ENCODE measurements around the gene SERPINE3.

SERPINE3 gene

GRCh38 chr13:51326777-51327176 lies 12.7 kb upstream of the SERPINE3 start:
- H3K27me3 ChIP-seq (ENCODE audit: insufficient read depth, poor library complexity, severe bottlenecking) = no peaks in the 10 kb centered on the region
- TF ChIP-seq POLR2AphosphoS5 (IDR thresholded peaks at IDR 0.05; ENCODE audit: low read depth) (no peak), GABPA (IDR thresholded peaks at IDR 0.05; ENCODE audit: low read depth) (no peak), CTCF (IDR thresholded peaks at IDR 0.05; ENCODE audit: insufficient read depth, low read length) (no peak), REST (IDR thresholded peaks at IDR 0.05; ENCODE audit: insufficient replicate concordance, low read depth) (no peak), SPI1 (IDR thresholded peaks at IDR 0.05; ENCODE audit: borderline replicate concordance, low read depth) (no peak)
- DNase-seq (ENCODE audit: low read depth in 1 of 2, low spot score in 1 of 2) = no peak
- no peak overlapping the region for H3K4me3 ChIP-seq (replicated peaks; ENCODE audit: insufficient read depth, low read length)
- H3K27ac ChIP-seq (replicated peaks) = no peak overlapping the region

- H3K27me3 ChIP-seq (ENCODE audit: insufficient read depth, poor library complexity, severe bottlenecking) = no peaks in the 10 kb centered on the region
- DNase-seq (ENCODE audit: low read depth in 1 of 2, low spot score in 1 of 2) = peak in 1 of 2 experiments; percentile 26
- no peak overlapping the region for H3K27ac ChIP-seq (replicated peaks)
- H3K4me3 ChIP-seq (replicated peaks; ENCODE audit: insufficient read depth, low read length) = no peak overlapping the region
- no peak for TF ChIP-seq SPI1 (IDR thresholded peaks at IDR 0.05; ENCODE audit: borderline replicate concordance, low read depth)
- TF ChIP-seq POLR2AphosphoS5 (IDR thresholded peaks at IDR 0.05; ENCODE audit: low read depth) = no peak
- no peak for TF ChIP-seq REST (IDR thresholded peaks at IDR 0.05; ENCODE audit: insufficient replicate concordance, low read depth)
- TF ChIP-seq GABPA (IDR thresholded peaks at IDR 0.05; ENCODE audit: low read depth) = no peak
- TF ChIP-seq CTCF (IDR thresholded peaks at IDR 0.05; ENCODE audit: insufficient read depth, low read length) = no peak
These were observed 11.5 kb upstream of the SERPINE3 start for GRCh38 chr13:51327961-51328360.

- TF ChIP-seq GABPA (IDR thresholded peaks at IDR 0.05; ENCODE audit: low read depth) = no peak
- TF ChIP-seq REST (IDR thresholded peaks at IDR 0.05; ENCODE audit: insufficient replicate concordance, low read depth) = no peak
- no peak for TF ChIP-seq SPI1 (IDR thresholded peaks at IDR 0.05; ENCODE audit: borderline replicate concordance, low read depth)
- TF ChIP-seq CTCF (IDR thresholded peaks at IDR 0.05; ENCODE audit: insufficient read depth, low read length) = no peak
- no peak for TF ChIP-seq POLR2AphosphoS5 (IDR thresholded peaks at IDR 0.05; ENCODE audit: low read depth)
- no peak overlapping the region for H3K4me3 ChIP-seq (replicated peaks; ENCODE audit: insufficient read depth, low read length)
- H3K27ac ChIP-seq (replicated peaks) = no peak overlapping the region
- DNase-seq (ENCODE audit: low read depth in 1 of 2, low spot score in 1 of 2) = no peak
- H3K27me3 ChIP-seq (ENCODE audit: insufficient read depth, poor library complexity, severe bottlenecking) = no peaks in the 10 kb centered on the region
These were observed 11.0 kb upstream of the SERPINE3 start for GRCh38 chr13:51328488-51328887.

All from HL-60 (cell line).